ENCODE results near the gene FAM229A. TPM values are rescaled to one million over a fixed set of nuclear protein-coding genes. Genes with fewer than 3 reads are reported as not detected.

The FAM229A gene
- total and polyA plus RNA-seq, 2 donors (not counting 1 experiment from before 2014, with no cell fraction given): 0.77 to 0.99 TPM

DNA sequence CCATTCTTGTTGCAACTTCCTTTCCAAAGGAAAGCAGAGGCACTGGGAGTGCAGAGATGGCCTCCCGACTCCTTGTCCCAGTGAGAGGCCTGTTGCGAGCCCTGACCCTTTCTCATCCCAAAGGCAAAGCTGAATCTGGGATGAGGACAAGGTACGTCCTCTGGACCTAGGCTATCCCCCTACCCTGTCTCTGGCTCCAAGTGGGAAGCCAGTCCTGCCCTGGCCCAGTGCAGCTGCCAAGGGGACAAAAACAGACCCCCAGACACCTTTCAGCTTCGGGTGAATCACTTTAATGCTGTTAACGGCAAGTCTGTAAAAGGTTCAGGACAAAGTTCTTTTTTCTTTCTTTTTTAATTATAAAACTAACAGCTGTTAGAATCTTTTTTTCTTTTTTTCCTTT, 2.6 kb upstream of the FAM229A start:
- no peaks in the 10 kb centered on the region for H3K79me2 ChIP-seq (ENCODE audit: control insufficient read depth, insufficient read depth, low read length)

GRCh38 chr1:32363713-32364112, 1.4 kb upstream of the FAM229A start:
- H3K9ac ChIP-seq (ENCODE audit: insufficient read depth, low read length): no peak overlapping the region
- DNase-seq (ENCODE audit: low read depth in 2 of 2): no peak

More for the DNA sequence above, 2.6 kb upstream of the FAM229A start:
- Histone ChIP-seq H3K4me1 (ENCODE audit: control insufficient read depth, extremely low read depth, insufficient read depth, low read length) (peaks cover 2% of the 10 kb centered on the region), H3K4me3 (replicated peaks in 1 of 4; ENCODE audit: control extremely low read depth in 1 of 4, insufficient read depth in 1 of 4, low read depth in 3 of 4, low read length in 4 of 4) (no peak overlapping the region), H3K36me3 (ENCODE audit: control insufficient read depth, insufficient read depth, low read length) (peaks cover 12% of the 10 kb centered on the region), H3K27ac (ENCODE audit: insufficient read depth, low read length) (no peak overlapping the region), H3K27me3 (ENCODE audit: control insufficient read depth, insufficient read depth, low read length) (no peaks in the 10 kb centered on the region), H4K20me1 (ENCODE audit: control insufficient read depth, extremely low read depth, insufficient read depth, low read length) (no peaks in the 10 kb centered on the region), H3K4me2 (ENCODE audit: extremely low read depth, insufficient read depth, low read length) (no peak overlapping the region), H3K9ac (ENCODE audit: insufficient read depth, low read length) (no peak overlapping the region), H2AFZ (ENCODE audit: low read length) (no peak overlapping the region), H3K9me3 (ENCODE audit: control insufficient read depth, insufficient read depth, low read depth, low read length) (no peaks in the 10 kb centered on the region)
- no peak for DNase-seq (ENCODE audit: low read depth in 2 of 2)
- TF ChIP-seq, protein P1, sequence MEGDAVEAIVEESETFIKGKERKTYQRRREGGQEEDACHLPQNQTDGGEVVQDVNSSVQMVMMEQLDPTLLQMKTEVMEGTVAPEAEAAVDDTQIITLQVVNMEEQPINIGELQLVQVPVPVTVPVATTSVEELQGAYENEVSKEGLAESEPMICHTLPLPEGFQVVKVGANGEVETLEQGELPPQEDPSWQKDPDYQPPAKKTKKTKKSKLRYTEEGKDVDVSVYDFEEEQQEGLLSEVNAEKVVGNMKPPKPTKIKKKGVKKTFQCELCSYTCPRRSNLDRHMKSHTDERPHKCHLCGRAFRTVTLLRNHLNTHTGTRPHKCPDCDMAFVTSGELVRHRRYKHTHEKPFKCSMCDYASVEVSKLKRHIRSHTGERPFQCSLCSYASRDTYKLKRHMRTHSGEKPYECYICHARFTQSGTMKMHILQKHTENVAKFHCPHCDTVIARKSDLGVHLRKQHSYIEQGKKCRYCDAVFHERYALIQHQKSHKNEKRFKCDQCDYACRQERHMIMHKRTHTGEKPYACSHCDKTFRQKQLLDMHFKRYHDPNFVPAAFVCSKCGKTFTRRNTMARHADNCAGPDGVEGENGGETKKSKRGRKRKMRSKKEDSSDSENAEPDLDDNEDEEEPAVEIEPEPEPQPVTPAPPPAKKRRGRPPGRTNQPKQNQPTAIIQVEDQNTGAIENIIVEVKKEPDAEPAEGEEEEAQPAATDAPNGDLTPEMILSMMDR (conservative IDR thresholded peaks at IDR 0.05 in 1 of 2, IDR thresholded peaks at IDR 0.05 in 1 of 2; ENCODE audit: low read depth in 1 of 2, low read length in 2 of 2): no peak
- no peak for TF ChIP-seq EZH2 (IDR thresholded peaks at IDR 0.05; ENCODE audit: low read length, missing control alignments)

GRCh38 chr1:32361674-32362473, 411 bp downstream of the FAM229A start:
- Histone ChIP-seq H3K36me3 (ENCODE audit: control insufficient read depth, insufficient read depth, low read length) (peaks cover 10% of the 10 kb centered on the region), H3K4me1 (ENCODE audit: control insufficient read depth, extremely low read depth, insufficient read depth, low read length) (peaks cover 2% of the 10 kb centered on the region), H3K9me3 (ENCODE audit: control insufficient read depth, insufficient read depth, low read depth, low read length) (no peaks in the 10 kb centered on the region), H3K27ac (ENCODE audit: insufficient read depth, low read length) (no peak overlapping the region), H3K27me3 (ENCODE audit: control insufficient read depth, insufficient read depth, low read length) (no peaks in the 10 kb centered on the region), H4K20me1 (ENCODE audit: control insufficient read depth, extremely low read depth, insufficient read depth, low read length) (no peaks in the 10 kb centered on the region), H3K9ac (ENCODE audit: insufficient read depth, low read length) (peak overlapping the region; percentile 28), H3K4me2 (ENCODE audit: extremely low read depth, insufficient read depth, low read length) (peak overlapping the region; percentile 70), H2AFZ (ENCODE audit: low read length) (no peak overlapping the region), H3K4me3 (replicated peaks in 1 of 4; ENCODE audit: control extremely low read depth in 1 of 4, insufficient read depth in 1 of 4, low read depth in 3 of 4, low read length in 4 of 4) (peak overlapping the region in 2 of 4 experiments; percentile 25 to 48), H3K79me2 (ENCODE audit: control insufficient read depth, insufficient read depth, low read length) (no peaks in the 10 kb centered on the region)
- peak; percentile 22 to 46 for DNase-seq (ENCODE audit: low read depth in 2 of 2)
- TF ChIP-seq, protein P1 (conservative IDR thresholded peaks at IDR 0.05 in 1 of 2, IDR thresholded peaks at IDR 0.05 in 1 of 2; ENCODE audit: low read depth in 1 of 2, low read length in 2 of 2): peak; percentile 27 to 30
- TF ChIP-seq EZH2 (IDR thresholded peaks at IDR 0.05; ENCODE audit: low read length, missing control alignments): no peak

More at GRCh38 chr1:32363713-32364112, 1.4 kb upstream of the FAM229A start:
- H3K9me3 ChIP-seq (ENCODE audit: control insufficient read depth, insufficient read depth, low read depth, low read length): no peaks in the 10 kb centered on the region
- H4K20me1 ChIP-seq (ENCODE audit: control insufficient read depth, extremely low read depth, insufficient read depth, low read length): no peaks in the 10 kb centered on the region
- H3K27me3 ChIP-seq (ENCODE audit: control insufficient read depth, insufficient read depth, low read length): no peaks in the 10 kb centered on the region
- no peak for TF ChIP-seq EZH2 (IDR thresholded peaks at IDR 0.05; ENCODE audit: low read length, missing control alignments)
- TF ChIP-seq, protein P1 (conservative IDR thresholded peaks at IDR 0.05 in 1 of 2, IDR thresholded peaks at IDR 0.05 in 1 of 2; ENCODE audit: low read depth in 1 of 2, low read length in 2 of 2): no peak
- no peak overlapping the region for H3K27ac ChIP-seq (ENCODE audit: insufficient read depth, low read length)
- H3K4me2 ChIP-seq (ENCODE audit: extremely low read depth, insufficient read depth, low read length): no peak overlapping the region
- H3K79me2 ChIP-seq (ENCODE audit: control insufficient read depth, insufficient read depth, low read length): no peaks in the 10 kb centered on the region
- H3K4me3 ChIP-seq (replicated peaks in 1 of 4; ENCODE audit: control extremely low read depth in 1 of 4, insufficient read depth in 1 of 4, low read depth in 3 of 4, low read length in 4 of 4): no peak overlapping the region
- no peak overlapping the region for H2AFZ ChIP-seq (ENCODE audit: low read length)
- H3K4me1 ChIP-seq (ENCODE audit: control insufficient read depth, extremely low read depth, insufficient read depth, low read length): peaks cover 2% of the 10 kb centered on the region
- H3K36me3 ChIP-seq (ENCODE audit: control insufficient read depth, insufficient read depth, low read length): peaks cover 12% of the 10 kb centered on the region
